ENCODE results near the gene TCHP. TPM values are rescaled to one million over a fixed set of nuclear protein-coding genes. Genes with fewer than 3 reads are reported as not detected.

The TCHP gene
- total RNA-seq, 6 experiments from 2014 or later: 4.9 to 8.8 (median 6.8) TPM

GRCh38 chr12:109902891-109903418 lies 2.9 kb downstream of the TCHP start:
- no peak overlapping the region for H3K27ac ChIP-seq
- no peaks in the 10 kb centered on the region for H3K9me3 ChIP-seq
- ATAC-seq: no peak
- peaks cover 0 to 18% (median 6%) of the 10 kb centered on the region in 4 donors for H3K4me1 ChIP-seq
- TF ChIP-seq CTCF (IDR thresholded peaks at IDR 0.05): no peak
- no peak for TF ChIP-seq POLR2A (IDR thresholded peaks at IDR 0.05)
- intact Hi-C loops (cut with DNase I): no loop called here
- WGBS (ENCODE audit: insufficient coverage, low coverage, low lambda C conversion rate, missing lambda C conversion rate): 89% methylated on average over 4 of the region's 15 CpGs
- H3K4me3 ChIP-seq: no peak overlapping the region
- no peaks in the 10 kb centered on the region for H3K27me3 ChIP-seq
- DNase-seq: no peak
- peaks cover 2 to 50% (median 13%) of the 10 kb centered on the region in 4 donors for H3K36me3 ChIP-seq

GRCh38 chr12:109905301-109905700 lies 5.2 kb downstream of the TCHP start:
- peaks cover 0 to 14% (median 5%) of the 10 kb centered on the region in 4 donors for H3K4me1 ChIP-seq
- peaks cover 2 to 50% (median 13%) of the 10 kb centered on the region in 4 donors for H3K36me3 ChIP-seq
- no peak overlapping the region for H3K4me3 ChIP-seq
- no peak for ATAC-seq
- no peaks in the 10 kb centered on the region for H3K9me3 ChIP-seq
- H3K27me3 ChIP-seq: no peaks in the 10 kb centered on the region
- intact Hi-C loops (cut with DNase I): no loop called here
- no peak overlapping the region for H3K27ac ChIP-seq
- TF ChIP-seq POLR2A (IDR thresholded peaks at IDR 0.05) (no peak), CTCF (IDR thresholded peaks at IDR 0.05) (no peak)
- WGBS (ENCODE audit: insufficient coverage, low coverage, low lambda C conversion rate, missing lambda C conversion rate): 96% methylated on average over 6 of the region's 10 CpGs
- no peak for DNase-seq

GRCh38 chr12:109910254-109910968 lies 10.3 kb downstream of the TCHP start:
- intact Hi-C loops (cut with DNase I): no loop called here
- DNase-seq (peak in 1 of 3 donors; percentile 59), ATAC-seq (peak; percentile 78 to 89 (median 82))
- Histone ChIP-seq H3K4me1 (peaks cover 0 to 11% (median 3%) of the 10 kb centered on the region in 4 donors), H3K4me3 (no peak overlapping the region), H3K27me3 (no peaks in the 10 kb centered on the region), H3K27ac (peak overlapping the region in 1 of 3 donors; percentile 42), H3K9me3 (no peaks in the 10 kb centered on the region), H3K36me3 (peaks cover 0 to 36% (median 9%) of the 10 kb centered on the region in 4 donors)
- TF ChIP-seq POLR2A (IDR thresholded peaks at IDR 0.05): no peak
- WGBS (ENCODE audit: insufficient coverage, low coverage, low lambda C conversion rate, missing lambda C conversion rate): 48% methylated on average over 6 of the region's 8 CpGs

- H3K9me3 ChIP-seq: no peaks in the 10 kb centered on the region
- peak; percentile 59 to 82 (median 64) for ATAC-seq
- peaks cover 0 to 37% (median 9%) of the 10 kb centered on the region in 4 donors for H3K36me3 ChIP-seq
Observed at GRCh38 chr12:109910969-109911348, 10.9 kb downstream of the TCHP start.

More at GRCh38 chr12:109910969-109911348, 10.9 kb downstream of the TCHP start:
- Histone ChIP-seq H3K4me1 (peaks cover 0 to 11% (median 3%) of the 10 kb centered on the region in 4 donors), H3K27ac (peak overlapping the region in 1 of 3 donors; percentile 42), H3K27me3 (no peaks in the 10 kb centered on the region), H3K4me3 (no peak overlapping the region)
- no peak for TF ChIP-seq POLR2A (IDR thresholded peaks at IDR 0.05)
- peak; percentile 12 to 42 (median 20) for TF ChIP-seq CTCF (IDR thresholded peaks at IDR 0.05)
- 26% methylated on average over 8 of the region's 12 CpGs for WGBS (ENCODE audit: insufficient coverage, low coverage, low lambda C conversion rate, missing lambda C conversion rate)
- intact Hi-C loops (cut with DNase I): no loop called here
- peak in 2 of 3 donors; percentile 39 to 69 for DNase-seq
